Umbilical cord (tissue), 2 donors: ENCODE data around the gene ITM2B. TPM values are rescaled to one million over a fixed set of nuclear protein-coding genes. Genes with fewer than 3 reads are reported as not detected.

ENCODE experiments used
- DNase-seq: peaks from one replicate; pipeline ENCODE4 v3.0.0-alpha.2; 2015; ENCODE audit warnings: low spot score
- total RNA-seq: library from RNA; depleted of rRNA; stranded (reverse); fragments of >200 nt; gene quantifications from one replicate; pipeline ENCODE4 v1.2.3, GENCODE V29; 2014; ENCODE audit warnings: low replicate concordance; ENCODE audit not compliant: insufficient read depth

ITM2B gene
- total RNA-seq, 1 donor from 2014 or later = 141 TPM

- DNase-seq = peak; percentile 62
Measured at GRCh38 chr13:48304143-48304876, 71.3 kb downstream of the ITM2B start.

DNA sequence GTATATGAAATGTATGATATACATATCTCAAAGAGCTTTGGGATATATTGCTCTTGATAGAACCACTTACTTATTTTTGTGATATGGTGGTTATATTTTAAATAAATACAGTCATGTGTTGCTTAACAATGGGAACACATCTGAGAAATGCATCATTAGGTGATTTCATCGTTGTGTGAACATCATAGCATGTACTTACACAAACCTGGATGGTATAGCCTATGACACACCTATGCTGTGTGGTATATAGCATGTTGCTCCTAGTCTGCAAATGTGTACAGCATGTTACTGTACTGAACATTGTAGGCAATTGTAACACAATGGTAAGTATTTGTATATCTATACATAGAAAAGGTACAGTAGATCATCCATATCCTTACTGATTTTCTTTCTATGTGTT, 78.2 kb downstream of the ITM2B start:
- DNase-seq = no peak

DNA sequence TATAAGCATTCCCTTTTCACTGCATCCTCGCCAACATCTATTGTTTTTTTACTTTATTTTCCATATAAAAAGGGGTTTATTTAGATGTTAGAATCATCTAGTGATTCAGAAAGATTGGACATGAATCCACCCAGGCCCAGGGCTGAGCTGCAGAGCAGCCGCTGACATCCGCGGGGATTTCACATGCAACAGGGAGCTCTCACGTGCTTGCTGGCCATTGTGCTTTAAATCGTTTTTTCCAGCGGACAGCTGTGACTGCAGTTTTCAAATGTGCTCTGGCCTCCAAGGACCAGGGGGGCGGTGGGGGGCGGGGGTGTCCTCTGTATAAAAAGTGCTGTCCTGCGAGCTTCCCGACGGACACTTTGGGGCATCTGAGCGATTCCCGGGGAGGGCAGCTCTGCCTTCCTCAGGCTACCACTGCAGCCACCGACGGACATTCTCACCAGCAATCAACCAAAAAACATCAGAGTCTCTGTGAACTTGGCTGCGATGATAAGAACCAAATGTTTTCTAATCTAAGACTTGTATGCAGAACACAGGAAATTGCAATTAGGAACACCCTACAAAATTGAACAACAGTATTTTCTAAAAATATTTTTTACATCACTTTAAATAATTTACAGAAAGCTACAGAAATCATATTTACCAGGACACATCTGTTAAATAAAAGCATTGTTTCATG, 83.1 kb downstream of the ITM2B start:
- DNase-seq = no peak

DNA sequence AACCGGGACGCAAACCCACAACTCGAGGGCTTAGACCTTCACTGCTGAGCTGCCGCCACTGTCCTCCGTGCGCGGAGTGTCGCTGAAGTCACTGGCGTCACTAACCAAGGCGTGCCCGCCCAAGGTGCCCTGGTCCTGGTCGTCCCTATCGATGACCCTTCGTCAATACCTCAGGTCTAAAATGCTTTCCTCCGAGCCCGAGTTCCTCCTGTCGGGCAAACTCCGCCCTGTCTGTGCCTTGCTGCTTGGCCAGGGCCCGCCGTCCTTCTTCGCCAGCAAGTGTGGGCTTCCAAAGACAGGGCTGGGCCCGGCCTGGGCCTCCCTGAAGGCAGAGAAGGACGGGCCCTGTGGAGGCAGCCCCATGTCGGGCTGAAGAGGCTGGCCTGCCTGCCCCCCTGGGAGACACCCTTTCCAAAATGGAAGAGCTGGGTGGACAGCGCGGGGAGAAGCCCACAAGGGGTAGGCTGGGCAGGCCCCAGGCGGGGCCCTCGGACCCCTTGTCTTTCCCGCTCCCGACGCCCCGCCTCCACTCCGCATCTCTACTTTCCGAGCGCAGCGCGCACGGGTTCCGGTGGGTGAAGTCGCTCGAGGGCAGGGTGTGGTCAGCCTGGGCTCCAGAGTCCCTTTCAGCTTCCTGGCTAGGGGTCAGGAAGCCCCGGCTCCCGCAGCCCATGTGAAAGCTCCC, 84.0 kb downstream of the ITM2B start:
- no peak for DNase-seq

DNA sequence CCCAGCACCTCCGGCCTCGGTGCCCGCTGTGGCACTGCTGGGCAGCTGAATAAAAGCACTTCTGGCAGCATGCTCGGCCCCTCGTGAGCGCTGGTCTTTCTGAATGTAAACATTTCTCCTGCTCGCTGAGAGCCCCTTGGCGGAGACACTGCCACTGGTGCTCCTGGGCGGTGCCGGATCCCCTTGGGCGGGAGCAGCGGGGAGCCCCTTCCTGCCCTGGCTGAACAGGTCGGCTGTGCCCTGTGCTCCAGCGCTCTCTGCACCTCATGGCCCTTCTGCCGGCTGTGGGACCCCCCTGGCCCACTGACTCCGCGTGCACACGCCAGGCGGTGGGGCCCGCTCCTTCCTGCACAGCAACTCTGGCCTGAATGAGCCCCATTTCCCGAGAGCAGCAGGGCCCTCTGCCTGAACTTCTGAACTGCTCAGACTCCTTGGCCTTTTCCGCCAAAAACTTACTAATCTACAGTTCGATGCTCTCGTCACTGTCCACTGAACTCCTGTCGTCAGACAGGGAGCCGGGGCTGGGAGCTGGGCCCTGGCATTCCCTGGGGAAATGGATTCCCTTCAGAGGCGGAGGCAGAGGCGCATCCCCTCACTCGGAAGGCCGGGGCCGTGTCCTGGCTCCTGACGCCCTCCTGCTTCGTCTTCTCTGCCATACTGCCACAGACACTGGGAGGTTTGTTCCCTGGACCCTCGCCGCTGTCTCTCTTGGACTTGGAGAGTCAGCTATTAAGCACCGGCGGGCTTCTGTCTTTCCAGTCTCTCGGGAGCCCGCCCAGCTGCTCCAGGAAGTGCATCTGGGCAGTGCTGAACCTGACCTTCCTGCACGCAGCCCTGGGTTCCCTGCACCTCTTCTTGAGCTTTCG, 84.7 kb downstream of the ITM2B start:
- DNase-seq = no peak

DNA sequence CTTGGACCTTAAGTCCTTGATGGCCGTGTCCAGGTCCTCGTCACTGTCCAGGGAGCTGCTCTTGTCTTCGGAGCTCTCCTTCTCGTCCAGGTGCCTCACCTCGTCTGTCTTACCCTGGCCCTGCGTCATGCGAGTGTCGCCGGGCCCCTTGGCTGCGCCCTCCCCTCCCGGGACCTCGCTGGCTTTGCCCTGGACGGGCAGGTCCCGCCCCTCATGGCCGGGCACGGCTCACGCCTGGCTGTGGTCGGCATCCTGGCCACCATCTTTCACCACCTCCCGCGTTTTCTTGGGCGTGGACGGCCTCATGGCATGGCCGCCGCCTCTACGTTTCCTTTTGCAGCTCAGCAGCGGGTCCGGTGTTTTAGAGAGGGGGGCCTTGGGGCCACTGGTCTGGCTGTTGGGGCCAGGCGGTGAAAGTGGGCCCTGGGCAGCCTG, 85.4 kb downstream of the ITM2B start:
- DNase-seq = no peak

GRCh38 chr13:48318821-48319511, 86.0 kb downstream of the ITM2B start:
- DNase-seq = peak; percentile 36

Other genes with a start within 250 kb of the ITM2B start
- 40.4 TPM for gene SUCLA2, start 231.9 kb upstream of the ITM2B start, total RNA-seq
- gene NUDT15, start 195.5 kb upstream of the ITM2B start, total RNA-seq = 7.7 TPM
- gene MED4, start 138.1 kb upstream of the ITM2B start, total RNA-seq = 25.3 TPM
- gene RB1, start 70.5 kb downstream of the ITM2B start, total RNA-seq = 27.9 TPM
- gene LPAR6, start 179.9 kb downstream of the ITM2B start, total RNA-seq = 55.6 TPM